Prostate gland (tissue), 2 donors: ENCODE data around the gene TBL1X.

Source experiments
- POLR2A ChIP-seq: fragments of 450-650 bp; IDR thresholded peaks from one replicate; pipeline ENCODE4 v1.6.1; 2016; ENCODE audit warnings: antibody characterized with exemption, mild to moderate bottlenecking
- POLR2AphosphoS5 ChIP-seq: sonication (generic); formaldehyde crosslinking; IDR thresholded peaks from one replicate; pipeline ENCODE4 v1.6.1; 2017; ENCODE audit warnings: antibody characterized with exemption
- TF ChIP-seq, protein P1 (sequence below), 4 experiments: fragments of 200-600 bp in 2 of 4; fragments of 450-650 bp in 2 of 4; sonication (generic) in 2 of 4; IDR thresholded peaks; 1 replicate in 3 of 4; 2 replicates in 1 of 4; pipeline ENCODE4 v1.5.1; 2016 to 2019; ENCODE audit warnings: antibody characterized with exemption in 4 of 4, mild to moderate bottlenecking in 2 of 4, moderate library complexity in 2 of 4

DNA sequence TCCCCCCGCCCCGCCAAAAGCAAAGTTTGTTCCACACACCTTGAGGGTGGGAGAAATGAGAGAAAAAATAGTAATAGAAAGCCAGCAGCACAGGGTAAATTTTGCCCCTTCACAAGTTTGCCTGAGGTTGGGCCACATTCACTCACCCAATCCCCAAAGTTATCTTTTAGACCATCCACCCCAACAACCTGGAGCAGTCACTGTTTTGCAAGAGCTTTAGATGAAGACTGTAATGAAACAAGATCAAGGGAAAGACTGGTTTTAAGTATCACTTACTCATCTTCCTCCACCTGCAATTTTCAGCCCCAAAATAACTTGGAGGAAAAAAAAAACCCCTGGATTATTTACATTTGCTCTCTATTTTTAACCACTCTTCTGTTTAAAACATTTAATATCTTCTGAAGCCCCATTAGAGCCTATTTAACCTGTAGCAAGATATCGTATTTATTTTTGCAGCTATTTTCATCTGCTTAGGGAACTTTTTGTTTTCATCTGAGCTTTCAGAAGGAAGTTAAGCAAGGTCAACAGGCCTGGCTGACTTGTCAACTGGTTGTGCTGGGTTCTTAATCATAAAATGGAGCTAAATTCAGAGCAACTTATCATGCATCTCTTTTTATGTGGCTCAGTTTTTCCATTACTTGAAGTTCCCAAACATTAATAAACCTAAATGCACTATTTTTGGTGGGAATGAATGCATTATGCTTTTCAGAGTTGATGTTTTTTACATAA, 24.6 kb upstream of the TBL1X start:
- TF ChIP-seq POLR2AphosphoS5, result no peak
- TF ChIP-seq, protein P1, sequence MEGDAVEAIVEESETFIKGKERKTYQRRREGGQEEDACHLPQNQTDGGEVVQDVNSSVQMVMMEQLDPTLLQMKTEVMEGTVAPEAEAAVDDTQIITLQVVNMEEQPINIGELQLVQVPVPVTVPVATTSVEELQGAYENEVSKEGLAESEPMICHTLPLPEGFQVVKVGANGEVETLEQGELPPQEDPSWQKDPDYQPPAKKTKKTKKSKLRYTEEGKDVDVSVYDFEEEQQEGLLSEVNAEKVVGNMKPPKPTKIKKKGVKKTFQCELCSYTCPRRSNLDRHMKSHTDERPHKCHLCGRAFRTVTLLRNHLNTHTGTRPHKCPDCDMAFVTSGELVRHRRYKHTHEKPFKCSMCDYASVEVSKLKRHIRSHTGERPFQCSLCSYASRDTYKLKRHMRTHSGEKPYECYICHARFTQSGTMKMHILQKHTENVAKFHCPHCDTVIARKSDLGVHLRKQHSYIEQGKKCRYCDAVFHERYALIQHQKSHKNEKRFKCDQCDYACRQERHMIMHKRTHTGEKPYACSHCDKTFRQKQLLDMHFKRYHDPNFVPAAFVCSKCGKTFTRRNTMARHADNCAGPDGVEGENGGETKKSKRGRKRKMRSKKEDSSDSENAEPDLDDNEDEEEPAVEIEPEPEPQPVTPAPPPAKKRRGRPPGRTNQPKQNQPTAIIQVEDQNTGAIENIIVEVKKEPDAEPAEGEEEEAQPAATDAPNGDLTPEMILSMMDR (IDR thresholded peaks at IDR 0.05), result no peak
- TF ChIP-seq POLR2A, result no peak
